GM21390 (cell line): Measurements from ENCODE around the gene RARA.
A peak's percentile ranks its signal among the peaks of the same experiment; 100 is the strongest.

Experiments
- ATAC-seq: cut with Tn5 transposase; IDR thresholded peaks from one replicate; pipeline ENCODE4 v1.9.1; 2021; ENCODE audit not compliant: unreplicated experiment

The RARA gene

DNA sequence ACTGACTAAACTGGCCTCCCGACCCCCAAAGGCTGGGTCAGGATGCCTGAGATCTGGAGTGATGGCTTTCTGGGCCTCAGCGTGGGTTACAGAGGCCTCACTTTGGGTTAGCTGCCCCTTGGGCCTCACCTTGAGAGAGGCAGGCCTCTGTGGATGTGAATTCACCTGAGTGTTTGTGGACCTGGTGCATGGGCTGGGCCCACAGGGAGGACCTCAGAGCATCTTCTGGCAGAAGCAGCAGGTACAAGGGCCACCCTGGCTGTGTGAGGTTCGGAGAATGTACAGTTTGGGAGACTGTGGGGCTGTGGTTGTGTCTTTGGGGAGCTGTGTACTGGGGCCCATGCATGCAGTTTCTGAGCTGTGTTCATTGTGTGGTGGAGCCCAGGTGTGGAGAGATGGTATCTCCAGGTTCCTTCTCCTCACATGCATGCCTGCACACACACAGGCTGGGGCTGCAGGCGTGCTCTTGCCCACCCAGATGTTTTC, 18.3 kb downstream of the RARA start:
- ATAC-seq: no peak

DNA sequence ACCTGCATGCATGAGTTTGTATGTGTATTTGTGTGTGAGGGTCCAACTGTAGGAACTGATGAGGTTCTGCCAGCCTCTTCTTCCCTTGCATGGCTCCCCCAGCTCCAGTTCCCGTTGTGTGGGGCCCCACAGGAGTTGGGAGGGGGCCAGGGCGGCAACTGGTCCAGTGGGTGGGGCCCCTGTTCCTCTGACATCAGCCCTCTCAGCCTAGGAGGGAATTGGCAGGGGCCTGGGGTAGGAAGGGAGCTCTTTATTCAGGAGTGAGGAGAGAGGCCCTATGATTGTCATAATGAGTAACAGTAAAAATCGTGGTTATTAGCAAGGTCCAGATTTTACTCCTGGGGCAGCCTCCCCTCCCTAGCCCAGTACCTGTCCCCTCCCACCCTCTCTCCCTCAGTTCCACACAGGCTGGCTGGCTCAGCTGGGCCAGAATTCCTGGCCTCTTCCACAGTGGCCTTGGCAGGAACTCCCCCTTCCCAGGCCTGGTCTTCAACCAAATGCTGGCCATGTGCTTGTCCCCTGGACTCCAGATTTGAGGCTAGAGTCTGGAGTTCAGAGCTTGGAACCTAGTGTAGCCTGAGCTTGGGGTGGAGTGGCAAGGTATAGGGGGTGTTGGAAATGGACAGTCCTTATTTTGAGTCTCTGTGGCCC, 18.9 kb downstream of the RARA start:
- no peak for ATAC-seq

DNA sequence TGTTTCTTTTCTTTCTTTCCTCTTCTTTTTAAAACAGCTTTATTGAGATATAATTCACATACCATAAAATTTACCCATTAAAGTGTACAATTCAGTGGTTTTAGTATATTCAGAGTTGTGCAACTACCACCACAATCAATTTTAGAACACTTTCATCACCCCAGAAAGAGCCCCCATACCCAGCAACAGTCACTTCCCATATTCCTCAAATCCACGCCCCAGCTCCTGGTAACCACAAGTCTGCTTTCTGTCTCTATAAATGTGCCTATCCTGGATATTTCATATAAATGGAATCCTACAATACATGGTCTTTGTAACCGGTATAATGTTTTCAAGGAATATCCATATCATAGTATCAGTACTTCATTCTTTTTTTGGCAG, 19.4 kb downstream of the RARA start:
- ATAC-seq: no peak

DNA sequence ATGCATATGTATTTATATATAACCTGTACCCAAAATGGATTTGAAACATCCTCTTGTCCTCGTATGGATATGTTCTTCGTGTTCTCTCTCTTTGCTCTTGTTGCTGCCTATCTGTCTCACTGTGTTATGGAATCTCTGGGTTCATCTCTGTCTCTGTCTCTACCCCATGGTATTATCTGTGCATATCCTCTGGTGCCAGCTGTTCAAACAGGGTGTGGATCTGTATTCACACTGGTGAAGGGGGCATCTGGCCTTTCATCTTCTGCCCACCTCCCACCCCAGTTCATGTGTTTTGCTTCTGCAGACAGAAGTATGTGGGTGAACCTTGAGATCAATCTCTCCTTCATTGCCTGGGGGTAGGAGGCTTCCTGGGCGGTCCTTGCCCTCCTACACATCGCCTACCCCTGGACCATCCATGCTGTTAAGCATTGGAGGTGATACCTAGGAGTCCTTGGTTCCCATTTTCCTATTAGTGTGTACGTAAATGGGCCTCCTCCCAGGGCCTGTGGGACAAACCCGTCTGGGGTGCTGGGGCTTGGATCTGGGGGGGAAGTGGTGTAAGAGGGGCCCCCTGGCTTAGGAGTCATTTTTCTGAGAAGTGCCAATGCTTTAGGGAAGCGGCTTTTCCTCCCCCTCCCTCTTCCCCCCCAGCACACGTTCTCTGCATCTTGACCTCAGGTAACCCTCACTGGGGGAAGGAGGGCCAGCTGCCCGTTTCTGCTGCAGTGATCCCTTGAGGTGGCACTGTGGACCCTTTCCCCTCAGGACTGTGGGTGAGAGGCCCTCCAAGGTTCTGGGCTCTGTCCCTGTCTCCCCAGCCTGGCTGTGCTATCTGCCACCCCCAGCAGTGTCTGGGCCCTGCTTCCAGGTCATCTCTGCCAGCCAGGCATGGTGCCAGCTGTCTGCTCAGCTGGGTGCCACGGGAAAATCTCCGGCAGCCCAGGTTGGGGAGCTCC, 21.1 kb downstream of the RARA start:
- no peak for ATAC-seq

DNA sequence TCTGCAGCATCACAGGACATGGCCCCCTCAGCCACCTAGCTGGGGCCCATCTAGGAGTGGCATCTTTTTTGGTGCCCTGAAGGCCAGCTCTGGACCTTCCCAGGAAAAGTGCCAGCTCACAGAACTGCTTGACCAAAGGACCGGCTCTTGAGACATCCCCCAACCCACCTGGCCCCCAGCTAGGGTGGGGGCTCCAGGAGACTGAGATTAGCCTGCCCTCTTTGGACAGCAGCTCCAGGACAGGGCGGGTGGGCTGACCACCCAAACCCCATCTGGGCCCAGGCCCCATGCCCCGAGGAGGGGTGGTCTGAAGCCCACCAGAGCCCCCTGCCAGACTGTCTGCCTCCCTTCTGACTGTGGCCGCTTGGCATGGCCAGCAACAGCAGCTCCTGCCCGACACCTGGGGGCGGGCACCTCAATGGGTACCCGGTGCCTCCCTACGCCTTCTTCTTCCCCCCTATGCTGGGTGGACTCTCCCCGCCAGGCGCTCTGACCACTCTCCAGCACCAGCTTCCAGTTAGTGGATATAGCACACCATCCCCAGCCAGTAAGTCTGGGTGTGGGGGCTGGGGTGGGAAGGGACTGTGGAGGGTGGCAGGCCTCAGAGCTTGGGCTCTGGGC, 22.0 kb downstream of the RARA start:
- no peak for ATAC-seq

DNA sequence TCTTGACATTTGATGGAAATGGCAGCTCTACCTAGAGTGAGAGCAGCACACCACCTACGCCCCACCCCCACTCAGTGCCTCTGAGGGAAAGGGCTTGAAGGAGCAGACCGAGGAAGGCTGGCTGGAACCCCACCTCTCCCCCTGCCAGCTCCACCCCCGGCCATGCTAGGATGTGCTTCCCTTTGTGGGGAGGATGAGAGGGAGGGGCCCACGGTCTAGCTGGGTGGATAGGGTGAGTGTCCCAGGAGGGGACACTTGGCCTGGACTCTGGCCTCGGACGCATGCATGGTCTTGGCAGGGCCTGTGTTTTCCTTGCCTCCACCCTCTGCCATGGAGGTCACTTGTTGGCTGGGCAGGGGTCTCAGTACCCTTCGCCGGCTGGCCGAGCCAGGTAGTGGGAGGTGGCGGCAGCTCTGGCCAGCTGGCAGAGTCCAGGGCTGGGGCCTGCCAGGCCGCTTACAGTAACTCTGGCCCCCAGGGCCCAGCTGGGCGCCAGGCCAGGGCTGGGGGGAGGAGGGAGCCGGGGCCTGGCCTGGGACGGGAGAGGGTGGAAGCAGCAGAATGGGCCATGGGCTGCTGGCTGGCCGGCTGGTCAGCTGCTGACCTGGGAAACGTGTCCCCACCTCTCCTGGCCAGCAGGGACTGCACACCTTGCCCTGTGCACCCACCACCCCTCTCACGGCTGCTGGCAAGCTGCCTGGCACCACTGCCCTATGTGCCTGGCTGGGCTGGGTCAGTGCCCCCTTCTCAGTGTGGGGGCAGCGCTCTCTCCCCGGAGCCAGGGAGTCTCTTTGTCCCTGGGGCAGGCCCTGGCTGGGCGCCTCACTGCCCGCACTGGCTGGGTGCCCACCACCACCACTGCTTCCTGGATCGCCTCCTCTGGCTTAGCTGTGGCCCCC, 23.0 kb downstream of the RARA start:
- ATAC-seq: no peak

DNA sequence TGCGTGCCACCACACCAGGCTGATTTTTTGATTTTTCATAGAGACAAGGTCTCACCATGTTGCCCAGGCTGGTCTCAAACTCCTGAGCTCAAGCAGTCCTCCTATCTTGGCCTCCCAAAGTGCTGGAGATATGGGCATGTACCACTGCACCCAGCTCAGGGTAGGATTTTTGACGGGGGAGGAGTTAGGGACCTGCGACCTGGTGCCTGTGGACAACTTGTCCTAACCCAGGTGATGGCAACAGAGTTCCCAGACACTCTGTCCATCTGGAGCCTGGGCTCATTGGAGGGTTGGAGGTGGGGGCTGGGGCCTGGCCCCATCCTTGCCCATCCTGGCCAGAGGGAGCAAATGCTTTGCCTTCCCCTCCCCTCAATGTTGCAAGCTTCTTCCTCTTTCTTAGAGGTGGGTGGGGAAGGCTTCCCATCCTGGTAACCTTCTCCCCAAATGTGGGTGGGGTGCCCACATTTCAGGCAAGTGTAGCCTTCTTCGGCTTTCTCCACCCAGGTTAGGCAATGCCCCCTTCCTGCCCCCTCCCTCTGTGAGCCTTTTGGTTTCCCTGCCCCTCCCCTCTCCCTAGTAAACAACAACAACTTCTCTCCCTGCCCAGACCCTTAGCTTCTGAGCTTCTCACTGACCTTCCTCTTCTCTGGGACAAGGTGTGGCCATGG, 24.9 kb downstream of the RARA start:
- no peak for ATAC-seq

DNA sequence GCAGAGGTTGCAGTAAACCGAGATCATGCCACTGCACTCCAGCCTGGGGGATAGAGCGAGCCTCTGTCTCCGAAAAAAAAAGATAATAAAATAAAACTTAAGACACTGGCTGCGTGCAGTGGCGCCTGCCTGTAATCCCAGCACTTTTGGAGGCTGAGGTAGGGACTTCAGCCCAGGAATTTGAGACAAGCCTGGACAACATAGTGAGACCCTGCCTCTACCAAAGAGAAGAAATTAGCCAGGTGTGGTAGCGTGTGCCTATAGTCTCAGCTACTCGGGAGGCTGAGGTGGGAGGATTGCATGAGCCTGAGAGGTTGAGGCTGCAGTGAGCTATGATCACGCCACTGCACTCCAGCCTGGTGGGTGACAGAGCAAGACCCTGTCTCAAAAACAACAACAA, 26.6 kb downstream of the RARA start:
- no peak for ATAC-seq

DNA sequence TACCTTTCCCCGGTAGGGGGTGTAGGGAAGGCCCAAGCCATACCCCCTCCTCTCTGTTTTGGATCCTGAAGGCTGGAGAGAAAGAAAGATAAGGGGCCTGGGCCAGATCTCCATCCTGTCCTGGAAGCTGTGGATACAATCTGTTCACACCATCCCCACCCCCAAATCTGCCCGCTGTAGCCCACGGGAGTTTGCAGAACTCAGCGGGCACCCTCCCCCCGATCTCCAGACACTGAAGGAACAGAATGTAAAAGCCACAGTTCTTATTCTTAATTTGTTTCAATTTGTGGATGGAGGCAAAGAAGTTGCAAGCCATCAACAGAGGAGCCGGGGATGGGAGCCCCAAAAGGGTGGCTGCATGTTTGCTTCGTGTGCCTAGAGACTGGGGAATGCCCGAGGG, 28.4 kb downstream of the RARA start:
- no peak for ATAC-seq

DNA sequence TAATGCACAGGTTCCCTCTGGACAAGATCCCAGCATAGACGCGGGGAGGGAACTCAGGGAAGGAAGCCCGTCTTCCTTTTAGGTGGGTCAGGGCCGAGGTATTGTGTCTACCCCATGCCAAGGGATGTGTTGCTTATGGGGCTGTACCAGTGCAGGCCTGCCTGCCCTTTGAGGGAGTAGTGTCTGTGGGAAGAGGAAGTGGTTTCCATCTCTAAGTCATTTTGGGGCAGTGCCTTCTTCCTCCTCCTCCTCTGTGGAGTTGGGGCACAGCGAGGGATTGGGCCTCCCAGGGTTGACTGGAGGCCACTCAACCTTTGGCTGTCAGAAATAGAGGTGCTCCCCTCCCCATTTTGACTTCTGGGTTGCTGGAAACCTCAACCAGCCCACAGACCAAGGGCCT, 29.1 kb downstream of the RARA start:
- no peak for ATAC-seq

DNA sequence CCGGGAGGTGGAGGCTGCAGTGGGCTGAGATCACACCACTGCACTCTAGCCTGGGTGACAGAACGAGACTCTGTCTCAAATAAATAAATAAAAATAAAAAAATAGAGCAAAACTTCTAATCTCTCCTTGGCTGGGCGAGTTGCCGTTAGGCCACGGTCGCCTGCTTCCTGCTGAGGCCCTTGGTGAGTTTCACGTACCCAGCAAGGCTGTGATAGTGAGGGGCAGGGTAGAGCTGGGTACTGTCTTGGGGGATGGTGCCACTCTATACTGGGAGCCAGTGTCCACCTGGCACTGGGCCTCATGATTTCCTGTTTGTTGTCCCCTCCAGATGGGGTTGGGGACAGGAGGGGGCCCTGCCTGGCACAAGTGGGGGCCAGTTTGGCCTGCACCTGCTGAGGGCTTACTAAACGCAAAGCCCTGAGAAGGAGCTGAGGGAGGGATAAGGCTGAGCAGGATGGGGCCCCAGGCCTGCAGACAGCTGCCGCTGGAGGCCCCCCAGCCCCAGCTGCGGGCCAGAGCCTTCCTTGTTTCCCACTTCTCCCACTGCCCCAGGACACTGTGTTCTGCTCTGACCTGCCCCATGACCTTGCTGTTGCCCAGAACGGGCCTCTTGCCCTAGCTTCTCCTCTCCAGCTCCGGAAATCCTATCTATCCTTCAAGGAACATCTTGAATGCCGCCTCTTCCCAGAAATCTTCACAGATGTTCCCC, 30.1 kb downstream of the RARA start:
- ATAC-seq: no peak

DNA sequence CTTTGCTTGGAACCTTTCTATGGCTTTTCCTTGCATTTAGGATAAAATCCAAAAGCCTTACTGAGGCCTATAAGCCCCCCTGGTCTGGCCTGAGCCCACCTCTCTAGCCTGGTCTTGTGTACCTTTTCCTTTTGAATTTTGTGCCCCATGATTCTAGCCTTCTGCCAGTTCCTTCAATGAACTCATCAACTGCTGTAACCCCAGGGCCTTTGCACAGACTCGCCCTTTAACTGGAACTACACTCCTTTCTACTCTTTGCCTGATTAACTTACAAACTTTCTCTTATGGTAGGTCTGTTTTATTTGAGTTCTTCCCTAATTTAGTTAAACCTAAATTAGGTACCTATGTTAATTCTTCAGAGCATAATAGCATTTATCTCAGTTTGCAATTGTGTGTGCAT, 31.3 kb downstream of the RARA start:
- no peak for ATAC-seq

DNA sequence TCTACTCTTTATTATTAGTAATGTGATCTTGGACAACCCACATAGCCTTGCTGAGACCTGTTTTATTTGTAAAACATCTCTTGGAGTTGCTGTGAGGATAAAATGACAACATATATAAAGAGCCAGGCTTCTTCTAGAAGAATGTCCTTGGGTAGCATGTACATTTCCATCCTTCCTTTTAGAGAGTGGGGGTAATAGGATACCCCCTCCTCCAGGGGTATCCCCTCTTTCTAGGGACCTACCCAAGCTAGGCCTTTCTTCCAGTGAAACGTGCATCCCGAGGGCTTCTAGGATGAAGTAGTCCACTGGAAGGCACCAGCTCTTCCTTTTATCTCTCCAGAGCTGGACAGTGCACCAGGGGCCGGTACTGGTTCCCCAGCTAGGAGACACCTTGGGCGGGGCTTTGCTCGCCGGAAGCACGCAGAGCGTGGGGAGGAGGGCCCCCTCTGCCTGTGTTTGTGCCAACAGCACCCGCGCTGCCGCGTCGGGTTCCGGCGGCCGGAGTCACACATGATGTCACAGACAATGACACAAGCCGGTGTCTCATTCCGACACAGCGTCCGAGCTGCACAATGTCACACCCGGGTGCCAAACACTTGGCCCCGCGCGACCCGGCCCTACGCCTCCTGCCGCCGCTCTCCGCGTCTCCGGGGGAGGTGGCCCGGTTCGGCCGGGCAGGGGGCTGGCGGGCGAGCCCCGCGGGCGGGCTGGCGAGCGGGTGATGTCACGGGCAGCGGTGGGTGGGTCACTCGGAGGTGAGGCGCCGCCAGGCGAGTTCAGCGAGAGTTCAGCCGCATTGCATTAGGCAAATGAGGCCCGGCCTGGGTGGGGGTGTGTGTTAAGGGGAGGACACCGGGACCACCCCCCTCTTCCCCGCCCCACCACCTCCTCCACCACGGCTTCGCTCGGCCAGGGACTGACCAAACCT, 32.2 kb downstream of the RARA start:
- ATAC-seq: peak; percentile 69

DNA sequence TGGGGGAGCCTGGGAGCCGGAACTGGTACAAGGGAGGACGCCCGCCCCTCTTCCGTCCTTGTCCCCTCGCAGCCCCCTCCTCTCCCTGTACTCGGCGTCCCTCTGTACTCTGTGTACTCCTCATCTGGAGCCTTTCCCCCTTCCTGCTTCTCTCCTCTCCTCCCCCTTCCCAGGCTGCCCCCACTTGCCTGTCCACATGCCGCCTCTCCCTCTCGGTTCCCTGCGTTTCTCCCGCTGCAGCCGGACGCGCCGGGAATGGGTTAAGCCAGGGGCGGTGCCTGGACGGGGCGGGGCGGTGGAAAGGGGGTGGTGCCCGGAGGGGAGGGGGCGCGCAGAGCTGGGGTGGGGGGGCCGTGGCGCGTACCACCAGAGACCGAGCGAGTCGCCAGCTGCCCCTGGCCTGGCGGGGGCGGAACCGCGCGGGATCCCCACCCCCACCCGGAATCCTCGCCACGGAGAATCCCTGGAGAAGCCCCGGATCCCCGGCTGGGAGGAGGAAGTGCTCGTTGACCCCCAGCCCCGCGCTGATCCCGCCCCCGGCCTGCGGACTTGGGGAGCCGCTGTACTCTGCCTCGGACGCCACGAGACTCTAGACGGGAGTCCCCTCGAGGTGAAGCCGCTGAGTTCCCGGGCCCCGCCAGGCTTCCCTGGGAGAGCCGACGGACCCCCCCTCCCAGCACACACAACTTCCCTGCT, 33.0 kb downstream of the RARA start:
- ATAC-seq: no peak

DNA sequence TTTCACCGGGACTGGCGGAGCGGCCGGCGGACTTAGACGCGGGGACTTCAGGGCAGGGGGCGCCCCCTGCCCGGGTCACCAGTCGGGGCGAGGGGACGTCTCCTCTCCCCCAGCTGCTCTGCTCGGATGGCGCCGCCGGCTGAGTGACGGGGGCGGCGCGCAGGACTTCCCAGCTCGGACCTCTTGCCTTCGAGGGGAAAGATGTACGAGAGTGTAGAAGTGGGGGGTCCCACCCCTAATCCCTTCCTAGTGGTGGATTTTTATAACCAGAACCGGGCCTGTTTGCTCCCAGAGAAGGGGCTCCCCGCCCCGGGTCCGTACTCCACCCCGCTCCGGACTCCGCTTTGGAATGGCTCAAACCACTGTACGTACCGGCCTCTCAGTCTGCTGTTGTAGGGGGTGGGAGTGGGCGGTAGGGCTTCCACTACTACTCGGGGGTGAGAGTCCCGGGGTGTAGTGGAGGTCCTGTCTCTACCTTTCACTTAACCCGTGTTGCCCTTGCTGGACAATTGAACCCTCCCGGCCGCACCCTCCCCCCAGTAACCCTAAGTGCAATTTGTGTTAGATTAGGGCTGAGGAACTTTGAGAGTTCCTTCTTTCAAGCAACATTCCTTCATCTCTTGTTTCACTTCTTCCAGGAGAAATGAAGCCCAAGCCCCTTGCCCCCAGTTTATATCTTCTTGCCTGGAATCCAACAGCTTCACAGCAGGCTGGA, 33.7 kb downstream of the RARA start:
- ATAC-seq: no peak

DNA sequence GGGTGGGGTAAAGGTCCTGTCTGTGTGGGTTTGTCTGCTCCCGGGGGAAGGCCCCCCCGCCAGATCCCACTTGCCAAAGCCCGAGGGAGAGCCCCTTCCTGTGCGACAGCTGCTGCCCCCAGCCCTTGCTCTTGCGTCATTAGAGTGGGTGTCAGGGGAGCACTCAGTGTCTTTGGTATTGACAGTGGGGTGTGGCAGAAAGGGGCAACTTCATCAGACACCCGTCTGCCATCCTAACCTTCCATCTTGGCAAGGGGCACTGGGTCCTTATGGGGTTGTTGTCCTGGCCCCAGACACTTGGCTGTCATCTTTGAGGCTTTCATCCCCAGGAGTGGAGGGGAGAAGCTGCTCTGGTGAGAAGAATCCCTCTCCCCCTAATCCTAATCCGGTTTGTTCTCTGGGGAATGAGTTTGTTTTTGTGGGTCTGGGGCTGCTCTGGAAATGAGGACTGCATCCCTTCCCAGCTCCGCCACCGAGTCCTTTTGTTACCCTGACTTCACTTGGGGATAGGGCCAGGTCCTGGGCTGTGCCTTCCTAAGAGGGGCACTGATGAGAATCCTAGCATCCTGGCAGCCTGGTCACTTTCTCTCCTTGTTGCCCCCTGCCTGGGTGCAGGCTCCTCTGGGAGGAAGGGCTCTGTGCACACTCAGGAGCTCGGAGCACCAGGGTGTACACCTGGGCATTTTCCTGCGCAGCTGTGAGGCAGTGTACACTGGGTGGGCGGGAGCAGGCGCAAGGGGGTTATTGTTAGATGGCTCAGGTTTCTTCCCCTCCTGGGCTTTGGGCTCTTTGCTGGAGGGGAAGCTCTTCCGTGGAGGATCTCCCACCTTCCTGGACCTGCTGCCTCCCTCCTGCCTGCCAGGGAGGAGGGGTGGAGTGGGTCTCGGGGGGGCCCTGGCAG, 34.5 kb downstream of the RARA start:
- no peak for ATAC-seq
